Astrocyte of the cerebellum (primary cell): Measurements from ENCODE around the gene RBMS3.

Experiments
- DNase-seq: peaks from one replicate; pipeline ENCODE4 v3.0.0-alpha.2; 2011; ENCODE audit warnings: low read depth
- H3K4me3 ChIP-seq: 2 replicates; pipeline ENCODE4 v1.5.1; 2011; ENCODE audit warnings: mild to moderate bottlenecking, low read depth, low read length, moderate library complexity
- CTCF ChIP-seq: IDR thresholded peaks from 2 replicates; pipeline ENCODE4 v1.5.1; 2012; ENCODE audit warnings: low read length, low read depth, moderate library complexity, mild to moderate bottlenecking; ENCODE audit errors: missing control alignments
- in situ Hi-C: cut with HindIII; loops from 2 replicates; pipeline ENCODE4 v1.10.0; 2017; ENCODE audit warnings: low sequenced_read_pairs

The RBMS3 gene

GRCh38 chr3:29537889-29538609 is 257.2 kb downstream of the RBMS3 start:
- TF ChIP-seq CTCF: no peak
- H3K4me3 ChIP-seq: no peak overlapping the region
- in situ Hi-C loops: no loop called here
- no peak for DNase-seq

GRCh38 chr3:29538610-29538958 is 257.7 kb downstream of the RBMS3 start:
- in situ Hi-C loops: no loop called here
- TF ChIP-seq CTCF: no peak
- no peak for DNase-seq
- H3K4me3 ChIP-seq: no peak overlapping the region

- no peak overlapping the region for H3K4me3 ChIP-seq
- in situ Hi-C loops: no loop called here
- DNase-seq: no peak
- TF ChIP-seq CTCF: no peak
Measured at GRCh38 chr3:29540544-29540943, 259.7 kb downstream of the RBMS3 start.

GRCh38 chr3:29544701-29545363 is 264.0 kb downstream of the RBMS3 start:
- in situ Hi-C loops: no loop called here
- DNase-seq: no peak
- no peak overlapping the region for H3K4me3 ChIP-seq
- TF ChIP-seq CTCF: no peak

- no peak overlapping the region for H3K4me3 ChIP-seq
Measured at GRCh38 chr3:29545615-29546014, 264.7 kb downstream of the RBMS3 start.

GRCh38 chr3:29552051-29552450 is 271.2 kb downstream of the RBMS3 start:
- TF ChIP-seq CTCF: no peak
- in situ Hi-C loops: no loop called here
- DNase-seq: no peak

More at GRCh38 chr3:29545615-29546014, 264.7 kb downstream of the RBMS3 start:
- DNase-seq: no peak
- no peak for TF ChIP-seq CTCF
- in situ Hi-C loops: no loop called here

More at GRCh38 chr3:29552051-29552450, 271.2 kb downstream of the RBMS3 start:
- no peak overlapping the region for H3K4me3 ChIP-seq
